ENCODE data around the gene MMP21. TPM values are rescaled to one million over a fixed set of nuclear protein-coding genes. Genes with fewer than 3 reads are reported as not detected.

Gene MMP21
- total and polyA plus RNA-seq, 10 of the 15 experiments (the other 5 are each of a cell fraction or from before 2014, with no cell fraction given), result 0.08 to 0.24 TPM; not detected in 8

GRCh38 chr10:125719173-125720001 lies 56.2 kb downstream of the MMP21 start, which contains the start of gene EDRF1 (continued):
- no peak for TF ChIP-seq PAX5 (IDR thresholded peaks at IDR 0.05; ENCODE audit: borderline replicate concordance, low read depth, low read length)
- TF ChIP-seq FOXM1 (IDR thresholded peaks at IDR 0.05; ENCODE audit: low read depth, low read length), result no peak
- TF ChIP-seq MLLT1 (IDR thresholded peaks at IDR 0.05), result peak; percentile 70
- no peak for TF ChIP-seq RAD51 (IDR thresholded peaks at IDR 0.05)
- peak; percentile 78 for TF ChIP-seq E2F4 (IDR thresholded peaks at IDR 0.05; ENCODE audit: low read depth, low read length)
- TF ChIP-seq MTA2 (IDR thresholded peaks at IDR 0.05; ENCODE audit: low read depth), result 0 out of 2 replicates have a peak, but pooled peaks have one; percentile 15
- TF ChIP-seq NFIC (IDR thresholded peaks at IDR 0.05; ENCODE audit: low read depth, low read length), result no peak
- TF ChIP-seq BHLHE40 (IDR thresholded peaks at IDR 0.05; ENCODE audit: borderline replicate concordance in 1 of 2, low read depth in 2 of 2, low read length in 1 of 2), result peak; percentile 73 to 84; a peak in 3 of 4 replicates
- TF ChIP-seq LARP7 (IDR thresholded peaks at IDR 0.05), result peak; percentile 63
- TF ChIP-seq CBFB (IDR thresholded peaks at IDR 0.05; ENCODE audit: low read depth), result peak; percentile 90
- TF ChIP-seq ZZZ3 (IDR thresholded peaks at IDR 0.05; ENCODE audit: control insufficient read depth, insufficient read length, low read depth), result no peak
- no peak for TF ChIP-seq SUZ12 (IDR thresholded peaks at IDR 0.05; ENCODE audit: unreplicated experiment)
- no peak for TF ChIP-seq MYB (IDR thresholded peaks at IDR 0.05; ENCODE audit: borderline replicate concordance, low read depth, low read length)
- TF ChIP-seq KDM1A (IDR thresholded peaks at IDR 0.05; ENCODE audit: borderline replicate concordance), result no peak
- no peak for TF ChIP-seq SUPT20H (IDR thresholded peaks at IDR 0.05; ENCODE audit: borderline replicate concordance, control insufficient read depth, low read depth, low read length)
- TF ChIP-seq STAT1 (conservative IDR thresholded peaks at IDR 0.05), result no peak; the same call in 1 of the 2 replicates
- TF ChIP-seq YBX1 (IDR thresholded peaks at IDR 0.05), result no peak
- TF ChIP-seq EGR1 (IDR thresholded peaks at IDR 0.05; ENCODE audit: borderline replicate concordance in 1 of 2, low read depth in 2 of 2, low read length in 2 of 2), result peak in 1 of 2 experiments; percentile 34; a peak in 1 of 3 replicates
- 0 out of 2 replicates have a peak, but pooled peaks have one; percentile 11 for TF ChIP-seq SREBF1 (IDR thresholded peaks at IDR 0.05; ENCODE audit: low read length)
- TF ChIP-seq SIN3A (IDR thresholded peaks at IDR 0.05; ENCODE audit: low read depth, low read length), result peak; percentile 31; the same call in 1 of the 2 replicates
- no peak for TF ChIP-seq USF2 (IDR thresholded peaks at IDR 0.05; ENCODE audit: borderline replicate concordance, low read depth, low read length)
- no peak for TF ChIP-seq NR2F1 (conservative IDR thresholded peaks at IDR 0.05)
- no peak for TF ChIP-seq RELA (IDR thresholded peaks at IDR 0.05; ENCODE audit: borderline replicate concordance, partially characterized antibody)
- peak; percentile 88 for TF ChIP-seq NKRF (conservative IDR thresholded peaks at IDR 0.05)
